Measurements from ENCODE around the gene SIGMAR1.

DNA sequence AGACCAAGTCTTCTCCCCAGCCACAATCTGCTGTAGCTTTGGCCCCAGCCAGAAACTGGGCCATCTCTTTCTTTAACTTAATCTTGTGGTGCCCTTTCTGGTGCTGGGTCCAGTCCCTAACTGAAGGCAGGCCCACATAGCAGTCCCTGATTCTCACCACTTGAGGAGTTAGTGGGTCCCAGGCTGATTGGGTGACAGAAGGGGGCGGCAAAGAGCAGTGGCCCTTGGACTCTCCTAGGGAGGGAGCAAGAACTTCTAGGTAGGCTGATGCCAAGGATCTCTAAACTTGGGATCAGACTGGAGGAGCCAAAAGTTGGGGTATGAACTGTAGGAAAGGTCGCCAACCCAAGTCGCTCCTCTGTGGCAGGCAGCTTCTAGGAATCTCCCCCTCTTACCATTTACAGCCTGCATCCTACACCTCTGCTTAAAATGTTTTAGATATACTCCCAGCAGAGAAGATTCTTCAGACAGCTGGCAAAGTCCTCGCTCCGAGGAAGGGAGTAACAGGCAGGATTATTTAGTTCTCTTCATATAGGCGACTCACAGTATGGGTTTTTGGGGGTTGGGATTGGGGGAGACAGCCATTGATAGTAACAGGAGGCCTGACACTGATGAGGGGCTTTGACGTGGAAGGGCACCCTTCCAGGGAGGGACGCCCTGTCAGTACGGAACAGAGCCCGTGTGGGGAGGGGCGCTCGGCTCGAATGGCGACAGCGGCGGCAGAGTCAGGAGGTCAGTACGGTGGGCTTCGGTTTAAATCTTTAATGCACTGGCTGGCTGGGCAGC is 26.9 kb upstream of the SIGMAR1 start:
- no peak for TF ChIP-seq POLR2A (IDR thresholded peaks at IDR 0.05; ENCODE audit: control extremely low read depth in 1 of 2, low read depth in 2 of 2, low read length in 2 of 2)
- TF ChIP-seq SIRT6 (IDR thresholded peaks at IDR 0.05; ENCODE audit: low read length) = no peak
- TF ChIP-seq, protein P1, sequence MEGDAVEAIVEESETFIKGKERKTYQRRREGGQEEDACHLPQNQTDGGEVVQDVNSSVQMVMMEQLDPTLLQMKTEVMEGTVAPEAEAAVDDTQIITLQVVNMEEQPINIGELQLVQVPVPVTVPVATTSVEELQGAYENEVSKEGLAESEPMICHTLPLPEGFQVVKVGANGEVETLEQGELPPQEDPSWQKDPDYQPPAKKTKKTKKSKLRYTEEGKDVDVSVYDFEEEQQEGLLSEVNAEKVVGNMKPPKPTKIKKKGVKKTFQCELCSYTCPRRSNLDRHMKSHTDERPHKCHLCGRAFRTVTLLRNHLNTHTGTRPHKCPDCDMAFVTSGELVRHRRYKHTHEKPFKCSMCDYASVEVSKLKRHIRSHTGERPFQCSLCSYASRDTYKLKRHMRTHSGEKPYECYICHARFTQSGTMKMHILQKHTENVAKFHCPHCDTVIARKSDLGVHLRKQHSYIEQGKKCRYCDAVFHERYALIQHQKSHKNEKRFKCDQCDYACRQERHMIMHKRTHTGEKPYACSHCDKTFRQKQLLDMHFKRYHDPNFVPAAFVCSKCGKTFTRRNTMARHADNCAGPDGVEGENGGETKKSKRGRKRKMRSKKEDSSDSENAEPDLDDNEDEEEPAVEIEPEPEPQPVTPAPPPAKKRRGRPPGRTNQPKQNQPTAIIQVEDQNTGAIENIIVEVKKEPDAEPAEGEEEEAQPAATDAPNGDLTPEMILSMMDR (IDR thresholded peaks at IDR 0.05; ENCODE audit: control extremely low read depth in 1 of 3, insufficient read depth in 1 of 3, low read depth in 1 of 3, low read length in 3 of 3) = peak; percentile 99 to 100 (median 100)
- TF ChIP-seq FOSL1 (IDR thresholded peaks at IDR 0.05; ENCODE audit: insufficient read depth, low read depth, low read length) = no peak
- no peak for TF ChIP-seq EZH2 (IDR thresholded peaks at IDR 0.05; ENCODE audit: low read depth, low read length, severe bottlenecking)
- no peak for TF ChIP-seq POLR2AphosphoS5 (IDR thresholded peaks at IDR 0.05; ENCODE audit: low read depth, low read length)
- TF ChIP-seq, protein P2, sequence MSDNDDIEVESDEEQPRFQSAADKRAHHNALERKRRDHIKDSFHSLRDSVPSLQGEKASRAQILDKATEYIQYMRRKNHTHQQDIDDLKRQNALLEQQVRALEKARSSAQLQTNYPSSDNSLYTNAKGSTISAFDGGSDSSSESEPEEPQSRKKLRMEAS (IDR thresholded peaks at IDR 0.05) = no peak
- no peak for TF ChIP-seq HDAC2 (IDR thresholded peaks at IDR 0.05; ENCODE audit: borderline replicate concordance in 1 of 2, low read depth in 2 of 2, low read length in 2 of 2)
- no peak for TF ChIP-seq EP300 (IDR thresholded peaks at IDR 0.05; ENCODE audit: borderline replicate concordance in 1 of 2, low read depth in 2 of 2, low read length in 2 of 2)
- TF ChIP-seq RNF2 (IDR thresholded peaks at IDR 0.05; ENCODE audit: borderline replicate concordance, low read depth, low read length, missing control alignments, poor library complexity, severe bottlenecking) = no peak
